Measurements from ENCODE around the gene NMNAT2.

Gene NMNAT2

DNA sequence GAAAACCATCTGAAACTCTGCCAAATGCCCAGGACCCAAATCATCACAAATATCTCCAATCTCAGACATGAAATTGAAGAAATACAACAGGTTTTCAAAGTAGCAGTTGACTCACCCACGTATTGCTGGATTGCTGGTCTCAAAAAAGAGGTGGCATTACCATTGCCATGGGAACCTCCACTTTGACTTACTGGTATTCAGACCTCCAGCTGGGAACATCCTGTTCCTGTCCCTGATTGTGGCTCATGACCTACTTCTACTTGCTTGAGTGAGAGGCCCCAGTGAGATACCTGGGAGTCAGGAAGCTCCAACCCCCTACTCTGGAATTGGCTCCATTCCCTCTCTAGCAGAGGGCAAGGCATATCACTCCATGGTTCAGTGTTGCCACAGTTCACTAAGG lies 64.6 kb downstream of the NMNAT2 start:
- Histone ChIP-seq H3K4me3 (ENCODE audit: low read length) (no peak overlapping the region), H3K27me3 (ENCODE audit: insufficient read depth, low read length, poor library complexity) (no peaks in the 10 kb centered on the region), H3K56ac (ENCODE audit: low read length) (peak overlapping the region; percentile 12), H3K23ac (ENCODE audit: low read length) (no peak overlapping the region), H4K8ac (ENCODE audit: low read depth, low read length) (no peak overlapping the region), H3K4me1 (ENCODE audit: control insufficient read depth, low read depth, low read length) (peaks cover 11% of the 10 kb centered on the region), H3K79me2 (ENCODE audit: control insufficient read depth, insufficient read depth, low read length) (no peaks in the 10 kb centered on the region), H3K4me2 (ENCODE audit: low read length) (no peak overlapping the region), H3K36me3 (ENCODE audit: control insufficient read depth, insufficient read depth, low read length) (no peaks in the 10 kb centered on the region), H3K27ac (ENCODE audit: low read depth, low read length) (no peak overlapping the region), H2AK5ac (ENCODE audit: low read length) (no peak overlapping the region), H3K18ac (ENCODE audit: low read length) (peak overlapping the region; percentile 23), H3K4ac (ENCODE audit: low read depth, low read length) (no peak overlapping the region), H4K5ac (ENCODE audit: low read length) (no peak overlapping the region), H3K79me1 (ENCODE audit: low read length) (no peaks in the 10 kb centered on the region), H2BK5ac (ENCODE audit: low read length) (peak overlapping the region; percentile 56), H2BK15ac (replicated peaks; ENCODE audit: low read depth) (no peak overlapping the region), H2BK120ac (ENCODE audit: low read depth, low read length) (no peak overlapping the region), H3K9ac (ENCODE audit: low read length) (no peak overlapping the region)
- WGBS (ENCODE audit: extremely low coverage, insufficient coverage, low lambda C conversion rate), result no CpG with 5 or more reads among the region's 1 CpG
- peak; percentile 95 for DNase-seq

DNA sequence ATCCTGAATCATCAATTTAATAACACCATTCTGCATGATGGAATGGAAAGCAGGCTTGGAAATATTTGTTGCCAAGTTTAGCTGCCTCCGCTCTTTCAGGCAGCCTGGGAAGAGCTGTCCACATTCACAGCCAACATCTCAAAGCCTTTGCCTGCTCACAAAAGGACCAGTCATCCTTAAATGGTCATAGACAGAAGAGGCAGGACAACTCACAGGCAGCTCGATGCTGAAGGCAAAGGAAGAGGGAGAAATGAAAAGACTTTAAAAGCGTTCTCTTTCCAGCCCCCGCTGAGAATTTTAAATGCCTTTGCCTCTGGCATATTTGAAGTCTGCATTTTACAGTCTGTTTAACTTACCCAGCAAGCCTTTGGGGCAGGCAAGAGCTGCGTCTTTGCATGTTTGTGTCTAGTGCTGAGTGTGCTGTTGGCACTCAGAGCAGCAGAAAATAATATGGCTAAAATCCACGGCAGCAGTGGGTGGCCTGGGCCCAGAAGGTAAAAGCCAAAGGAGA lies 68.9 kb downstream of the NMNAT2 start:
- no peaks in the 10 kb centered on the region for H3K36me3 ChIP-seq (ENCODE audit: control insufficient read depth, insufficient read depth, low read length)
- H3K18ac ChIP-seq (ENCODE audit: low read length), result no peak overlapping the region
- no peak overlapping the region for H2BK5ac ChIP-seq (ENCODE audit: low read length)
- H2BK15ac ChIP-seq (replicated peaks; ENCODE audit: low read depth), result no peak overlapping the region
- H3K79me2 ChIP-seq (ENCODE audit: control insufficient read depth, insufficient read depth, low read length), result no peaks in the 10 kb centered on the region
- H3K9ac ChIP-seq (ENCODE audit: low read length), result no peak overlapping the region
- H4K5ac ChIP-seq (ENCODE audit: low read length), result no peak overlapping the region
- H3K4ac ChIP-seq (ENCODE audit: low read depth, low read length), result no peak overlapping the region
- H3K4me2 ChIP-seq (ENCODE audit: low read length), result no peak overlapping the region
- peaks cover 11% of the 10 kb centered on the region for H3K4me1 ChIP-seq (ENCODE audit: control insufficient read depth, low read depth, low read length)
- H2AK5ac ChIP-seq (ENCODE audit: low read length), result no peak overlapping the region
- WGBS (ENCODE audit: extremely low coverage, insufficient coverage, low lambda C conversion rate), result no CpG with 5 or more reads among the region's 6 CpGs
- no peak overlapping the region for H3K27ac ChIP-seq (ENCODE audit: low read depth, low read length)
- H3K79me1 ChIP-seq (ENCODE audit: low read length), result no peaks in the 10 kb centered on the region
- no peak overlapping the region for H4K8ac ChIP-seq (ENCODE audit: low read depth, low read length)
- no peak overlapping the region for H3K56ac ChIP-seq (ENCODE audit: low read length)
- peak; percentile 53 for DNase-seq
- no peaks in the 10 kb centered on the region for H3K27me3 ChIP-seq (ENCODE audit: insufficient read depth, low read length, poor library complexity)
- H2BK120ac ChIP-seq (ENCODE audit: low read depth, low read length), result no peak overlapping the region
- H3K23ac ChIP-seq (ENCODE audit: low read length), result no peak overlapping the region
- no peak overlapping the region for H3K4me3 ChIP-seq (ENCODE audit: low read length)

DNA sequence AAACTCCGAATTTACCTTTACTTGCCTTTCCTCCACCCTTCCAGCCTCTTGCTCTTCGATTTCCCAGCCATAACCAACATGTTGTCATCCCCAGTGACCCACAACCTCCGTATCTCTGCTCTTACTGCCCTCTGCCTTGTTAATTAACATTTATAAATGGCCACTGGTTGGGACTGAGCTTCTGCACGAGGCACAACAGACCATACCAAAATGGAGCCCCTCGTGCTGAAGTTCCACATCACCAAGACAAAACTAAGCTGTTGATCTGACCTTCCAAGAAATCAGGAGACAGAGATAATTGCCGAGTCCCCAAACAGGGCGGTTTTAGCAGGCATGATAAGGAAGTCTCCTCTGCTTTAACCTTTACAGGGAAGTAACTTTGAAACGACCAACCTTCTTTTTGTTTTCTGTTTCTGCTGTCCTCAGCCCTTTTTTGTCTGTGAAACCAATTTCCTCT lies 71.9 kb downstream of the NMNAT2 start:
- H3K27me3 ChIP-seq (ENCODE audit: insufficient read depth, low read length, poor library complexity), result no peaks in the 10 kb centered on the region
- no peak overlapping the region for H2BK5ac ChIP-seq (ENCODE audit: low read length)
- H3K4ac ChIP-seq (ENCODE audit: low read depth, low read length), result no peak overlapping the region
- H2BK120ac ChIP-seq (ENCODE audit: low read depth, low read length), result no peak overlapping the region
- H4K8ac ChIP-seq (ENCODE audit: low read depth, low read length), result no peak overlapping the region
- H3K27ac ChIP-seq (ENCODE audit: low read depth, low read length), result no peak overlapping the region
- no peak for DNase-seq
- no peak overlapping the region for H2BK15ac ChIP-seq (replicated peaks; ENCODE audit: low read depth)
- H3K79me1 ChIP-seq (ENCODE audit: low read length), result no peaks in the 10 kb centered on the region
- H3K36me3 ChIP-seq (ENCODE audit: control insufficient read depth, insufficient read depth, low read length), result no peaks in the 10 kb centered on the region
- H3K4me1 ChIP-seq (ENCODE audit: control insufficient read depth, low read depth, low read length), result peaks cover 5% of the 10 kb centered on the region
- no peak overlapping the region for H3K23ac ChIP-seq (ENCODE audit: low read length)
- no CpG with 5 or more reads among the region's 8 CpGs for WGBS (ENCODE audit: extremely low coverage, insufficient coverage, low lambda C conversion rate)
- H3K18ac ChIP-seq (ENCODE audit: low read length), result no peak overlapping the region
- no peak overlapping the region for H3K4me2 ChIP-seq (ENCODE audit: low read length)
- H3K56ac ChIP-seq (ENCODE audit: low read length), result peak overlapping the region; percentile 31
- H3K79me2 ChIP-seq (ENCODE audit: control insufficient read depth, insufficient read depth, low read length), result no peaks in the 10 kb centered on the region
- peak overlapping the region; percentile 33 for H2AK5ac ChIP-seq (ENCODE audit: low read length)
- no peak overlapping the region for H3K9ac ChIP-seq (ENCODE audit: low read length)
- H4K5ac ChIP-seq (ENCODE audit: low read length), result peak overlapping the region; percentile 85
- H3K4me3 ChIP-seq (ENCODE audit: low read length), result no peak overlapping the region

DNA sequence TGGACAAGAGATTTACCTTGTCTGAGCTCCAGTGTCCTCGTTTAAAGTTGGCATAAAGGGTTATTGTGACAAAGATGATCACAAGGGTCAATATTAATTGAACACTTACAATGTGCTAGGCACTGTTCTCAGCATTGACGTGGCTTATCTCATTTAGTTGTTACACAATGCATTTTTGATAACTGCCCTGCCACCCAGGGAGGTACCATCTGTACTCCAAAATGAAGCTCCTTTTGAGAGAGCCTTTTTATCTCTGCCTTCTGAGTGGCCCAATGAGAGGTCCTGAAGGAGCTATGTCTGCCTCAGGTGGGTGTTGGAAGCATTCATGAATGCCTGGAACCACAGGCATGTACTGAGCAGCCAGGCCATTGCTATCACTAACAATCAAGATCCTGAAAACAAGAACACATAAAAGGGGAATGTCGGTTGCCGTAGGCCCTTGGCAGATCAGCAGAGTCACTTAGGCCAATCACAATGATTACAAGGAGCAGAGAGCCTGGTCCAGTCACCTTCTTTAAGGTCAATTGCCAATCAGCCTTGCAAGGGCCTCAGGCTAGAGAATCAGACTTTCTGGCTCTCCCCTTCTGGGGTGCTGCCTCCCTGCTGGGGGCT lies 78.5 kb downstream of the NMNAT2 start:
- Histone ChIP-seq H3K79me2 (ENCODE audit: control insufficient read depth, insufficient read depth, low read length) (no peaks in the 10 kb centered on the region), H4K8ac (ENCODE audit: low read depth, low read length) (no peak overlapping the region), H3K18ac (ENCODE audit: low read length) (no peak overlapping the region), H3K9ac (ENCODE audit: low read length) (no peak overlapping the region), H3K4ac (ENCODE audit: low read depth, low read length) (no peak overlapping the region), H3K4me1 (ENCODE audit: control insufficient read depth, low read depth, low read length) (peaks cover 2% of the 10 kb centered on the region), H2BK5ac (ENCODE audit: low read length) (no peak overlapping the region), H3K27me3 (ENCODE audit: insufficient read depth, low read length, poor library complexity) (no peaks in the 10 kb centered on the region), H3K56ac (ENCODE audit: low read length) (no peak overlapping the region), H3K4me3 (ENCODE audit: low read length) (no peak overlapping the region), H3K4me2 (ENCODE audit: low read length) (no peak overlapping the region), H2AK5ac (ENCODE audit: low read length) (no peak overlapping the region), H3K36me3 (ENCODE audit: control insufficient read depth, insufficient read depth, low read length) (no peaks in the 10 kb centered on the region), H3K27ac (ENCODE audit: low read depth, low read length) (no peak overlapping the region), H3K79me1 (ENCODE audit: low read length) (no peaks in the 10 kb centered on the region), H3K23ac (ENCODE audit: low read length) (no peak overlapping the region), H4K5ac (ENCODE audit: low read length) (no peak overlapping the region), H2BK15ac (replicated peaks; ENCODE audit: low read depth) (no peak overlapping the region), H2BK120ac (ENCODE audit: low read depth, low read length) (no peak overlapping the region)
- WGBS (ENCODE audit: extremely low coverage, insufficient coverage, low lambda C conversion rate), result no CpG with 5 or more reads among the region's 4 CpGs
- DNase-seq, result peak; percentile 53

DNA sequence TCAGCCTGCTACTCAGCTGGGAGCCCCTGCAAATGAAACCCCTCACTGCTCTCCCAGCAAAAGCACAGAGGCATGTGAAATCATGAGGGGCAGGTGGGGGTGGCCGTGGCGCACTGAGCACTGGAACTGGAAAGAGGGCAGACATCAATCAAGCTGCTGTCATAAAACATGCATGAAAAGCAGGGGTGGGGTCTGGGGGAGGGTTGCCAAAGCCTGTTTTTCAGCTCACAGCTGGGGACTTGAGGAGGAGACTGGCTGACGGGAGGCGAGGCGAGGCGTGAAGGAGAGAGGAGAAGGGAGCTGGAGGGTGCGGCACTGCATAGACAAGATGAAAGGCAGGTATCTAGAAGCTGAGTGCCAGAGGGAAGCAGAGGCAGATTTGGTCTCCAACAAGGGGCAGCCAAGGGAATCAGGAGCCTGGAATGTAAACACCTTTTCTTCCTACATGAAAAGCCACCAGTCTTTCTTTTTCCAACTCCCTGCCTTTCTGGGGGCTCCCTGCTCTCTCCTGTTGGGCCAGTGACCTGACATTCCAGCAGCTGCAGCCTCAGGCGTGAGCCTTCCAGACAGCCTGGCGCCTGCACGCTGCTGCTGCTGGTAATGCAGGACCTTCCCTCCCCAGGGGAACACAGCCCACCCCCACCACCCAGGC lies 87.0 kb downstream of the NMNAT2 start:
- Histone ChIP-seq H3K79me2 (ENCODE audit: control insufficient read depth, insufficient read depth, low read length) (no peaks in the 10 kb centered on the region), H3K4me3 (ENCODE audit: low read length) (no peak overlapping the region), H3K4me1 (ENCODE audit: control insufficient read depth, low read depth, low read length) (peaks cover 8% of the 10 kb centered on the region), H3K36me3 (ENCODE audit: control insufficient read depth, insufficient read depth, low read length) (no peaks in the 10 kb centered on the region), H3K27ac (ENCODE audit: low read depth, low read length) (peak overlapping the region; percentile 25), H3K79me1 (ENCODE audit: low read length) (no peaks in the 10 kb centered on the region), H3K27me3 (ENCODE audit: insufficient read depth, low read length, poor library complexity) (no peaks in the 10 kb centered on the region), H3K23ac (ENCODE audit: low read length) (no peak overlapping the region), H2BK120ac (ENCODE audit: low read depth, low read length) (peak overlapping the region; percentile 66), H3K4ac (ENCODE audit: low read depth, low read length) (peak overlapping the region; percentile 56), H2BK5ac (ENCODE audit: low read length) (peak overlapping the region; percentile 77), H3K56ac (ENCODE audit: low read length) (peak overlapping the region; percentile 59), H4K5ac (ENCODE audit: low read length) (no peak overlapping the region), H3K9ac (ENCODE audit: low read length) (peak overlapping the region; percentile 33), H2AK5ac (ENCODE audit: low read length) (no peak overlapping the region), H3K4me2 (ENCODE audit: low read length) (no peak overlapping the region), H3K18ac (ENCODE audit: low read length) (peak overlapping the region; percentile 88), H2BK15ac (replicated peaks; ENCODE audit: low read depth) (no peak overlapping the region), H4K8ac (ENCODE audit: low read depth, low read length) (no peak overlapping the region)
- peak; percentile 95 for DNase-seq
- no CpG with 5 or more reads among the region's 10 CpGs for WGBS (ENCODE audit: extremely low coverage, insufficient coverage, low lambda C conversion rate)

Measured in mesendoderm (in vitro differentiated cells).